CD14-positive monocyte (primary cell): ENCODE data around the gene ADCY7. TPM values are rescaled to one million over a fixed set of nuclear protein-coding genes. Genes with fewer than 3 reads are reported as not detected.

Experiments used
- DNase-seq, 3 donors: peaks; one replicate each; pipeline ENCODE4 v3.0.0-alpha.2; 2011 to 2022
- H2AFZ ChIP-seq: 2 replicates; pipeline ENCODE4 v1.6.0; 2012; ENCODE audit warnings: mild to moderate bottlenecking, low read depth, low read length, inconsistent platforms; ENCODE audit not compliant: insufficient read depth, poor library complexity, severe bottlenecking
- H3K27ac ChIP-seq, 2 donors: 1 replicate in 1 of 2; 2 replicates in 1 of 2; pipeline ENCODE4 v1.5.1; 2012 to 2013; ENCODE audit warnings: low read length in 2 of 2, control low read depth in 1 of 2, inconsistent platforms in 1 of 2, low read depth in 1 of 2, mild to moderate bottlenecking in 1 of 2
- H3K27me3 ChIP-seq, 2 donors: one replicate each; pipeline versions ENCODE4 v1.6.0 to v1.6.1; 2011 to 2013; ENCODE audit warnings: low read length in 2 of 2; ENCODE audit not compliant: control insufficient read depth in 2 of 2, insufficient read depth in 2 of 2
- H3K36me3 ChIP-seq, 2 donors: replicated peaks in 1 of 2; 1 replicate in 1 of 2; 2 replicates in 1 of 2; pipeline versions ENCODE4 v1.5.1 to v1.6.1; 2012 to 2013; ENCODE audit warnings: low read length in 2 of 2, control low read depth in 1 of 2, inconsistent platforms in 1 of 2, mild to moderate bottlenecking in 1 of 2; ENCODE audit not compliant: insufficient read depth in 2 of 2, control insufficient read depth in 1 of 2
- H3K4me1 ChIP-seq, 2 donors: 1 replicate in 1 of 2; 2 replicates in 1 of 2; pipeline versions ENCODE4 v1.5.1 to v1.6.1; 2012 to 2013; ENCODE audit warnings: low read length in 2 of 2, control low read depth in 1 of 2, inconsistent platforms in 1 of 2, mild to moderate bottlenecking in 1 of 2, moderate library complexity in 1 of 2; ENCODE audit not compliant: insufficient read depth in 2 of 2, control insufficient read depth in 1 of 2
- H3K4me2 ChIP-seq: replicated peaks from 2 replicates; pipeline ENCODE3; 2012; ENCODE audit warnings: low read length, moderate library complexity, mild to moderate bottlenecking; ENCODE audit not compliant: poor library complexity, severe bottlenecking; ENCODE audit errors: extremely low read depth
- H3K4me3 ChIP-seq, 3 experiments: fragments of 200-600 bp in 1 of 3; sonication (generic) in 1 of 3; replicated peaks in 1 of 3; 1 replicate in 2 of 3; 2 replicates in 1 of 3; pipeline ENCODE4 v1.5.1; 2011 to 2013; ENCODE audit warnings: low read length in 3 of 3, mild to moderate bottlenecking in 3 of 3, control low read depth in 2 of 3, low read depth in 2 of 3, inconsistent platforms in 1 of 3, moderate library complexity in 1 of 3
- H3K79me2 ChIP-seq: 2 replicates; pipeline ENCODE4 v1.6.0; 2012; ENCODE audit warnings: mild to moderate bottlenecking, control low read depth, inconsistent platforms, low read length, moderate library complexity; ENCODE audit not compliant: insufficient read depth
- H3K9ac ChIP-seq: 2 replicates; pipeline ENCODE4 v1.6.0; 2017; ENCODE audit warnings: low read length, mild to moderate bottlenecking; ENCODE audit not compliant: insufficient read depth, poor library complexity, severe bottlenecking
- H3K9me3 ChIP-seq, 2 donors: replicated peaks in 1 of 2; 1 replicate in 1 of 2; 2 replicates in 1 of 2; pipeline versions ENCODE4 v1.5.1 to v1.6.1; 2012 to 2013; ENCODE audit warnings: low read length in 2 of 2, control low read depth in 1 of 2; ENCODE audit not compliant: control insufficient read depth in 1 of 2, insufficient read depth in 1 of 2
- H4K20me1 ChIP-seq: 2 replicates; pipeline ENCODE4 v1.6.0; 2012; ENCODE audit warnings: mild to moderate bottlenecking, low read length, control low read depth, moderate library complexity; ENCODE audit not compliant: insufficient read depth
- H3K27ac Mint-ChIP-seq, 7 donors: one replicate each; pipeline ENCODE4 v1.8.0; 2020; ENCODE audit warnings: mild to moderate bottlenecking in 7 of 7, mixed read lengths in 7 of 7, moderate library complexity in 6 of 7, inconsistent platforms in 2 of 7
- H3K27me3 Mint-ChIP-seq, 3 donors: one replicate each; pipeline ENCODE4 v1.8.0; 2021 to 2022; ENCODE audit warnings: low read depth in 3 of 3, mild to moderate bottlenecking in 3 of 3, mixed read lengths in 3 of 3, moderate library complexity in 3 of 3, inconsistent platforms in 1 of 3
- H3K36me3 Mint-ChIP-seq, 2 donors: one replicate each; pipeline ENCODE4 v1.8.0; 2020; ENCODE audit warnings: mixed read lengths in 2 of 2, inconsistent platforms in 1 of 2, mild to moderate bottlenecking in 1 of 2
- H3K4me1 Mint-ChIP-seq: one replicate; pipeline ENCODE4 v1.8.0; 2020; ENCODE audit warnings: mild to moderate bottlenecking, mixed read lengths
- H3K4me3 Mint-ChIP-seq, 2 donors: one replicate each; pipeline ENCODE4 v1.8.0; 2020; ENCODE audit warnings: mild to moderate bottlenecking in 2 of 2, mixed read lengths in 2 of 2, moderate library complexity in 1 of 2
- H3K9me3 Mint-ChIP-seq, 7 donors: one replicate each; pipeline ENCODE4 v1.8.0; 2020 to 2022; ENCODE audit warnings: mixed read lengths in 7 of 7, mild to moderate bottlenecking in 6 of 7, moderate library complexity in 6 of 7, inconsistent platforms in 2 of 7
- WGBS: methylation state at CpG from one replicate; pipeline ENCODE4 v1.1.5; 2013; ENCODE audit warnings: missing lambda C conversion rate; ENCODE audit not compliant: insufficient coverage; 5-methylcytosine and 5-hydroxymethylcytosine counted together
- intact Hi-C, 2 donors: fragments of 100-400 bp; cut with micrococcal nuclease; formaldehyde crosslinking; loops; one replicate each; pipeline versions ENCODE4 v1.15.0 to v1.15.1; 2023
- polyA plus RNA-seq, 3 donors: library from polyadenylated mRNA; depleted of rRNA in 1 of 3; unstranded in 2 of 3; stranded (reverse) in 1 of 3; fragments of 300-500 nt in 2 of 3; fragments of >200 nt in 1 of 3; fragmentation: Illumina TruSeq in 2 of 3; gene quantifications; 1 replicate in 2 of 3; 2 replicates in 1 of 3; pipeline ENCODE4 v1.2.3, GENCODE V29; 2012 to 2021
- TF ChIP-seq, protein P1 (sequence below): fragments of 200-600 bp; IDR thresholded peaks from one replicate; pipeline ENCODE4 v1.8.0; 2022; ENCODE audit warnings: antibody characterized with exemption, mild to moderate bottlenecking

ADCY7 gene
- polyA plus RNA-seq, 3 donors = 53.1 to 230 (median 91.5) TPM

DNA sequence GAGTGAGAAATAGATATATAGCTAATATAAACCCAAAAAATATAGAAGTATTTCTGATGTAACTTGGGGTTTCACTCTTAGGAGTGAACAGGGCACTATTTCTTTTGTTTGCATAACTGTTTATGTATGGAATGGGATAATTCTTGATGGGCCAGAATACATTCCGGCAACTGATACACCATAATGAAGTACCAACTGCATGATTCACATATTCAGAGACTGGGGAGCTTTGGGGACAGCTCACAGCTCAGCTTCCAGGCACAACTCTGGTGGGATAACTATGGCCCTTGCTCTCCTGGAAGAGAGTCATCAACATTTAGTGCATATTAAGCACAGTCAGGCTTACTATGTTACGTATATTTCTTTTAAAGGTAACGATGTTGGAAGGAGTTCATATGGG lies 42.1 kb upstream of the ADCY7 start:
- Histone ChIP-seq H4K20me1 (no peaks in the 10 kb centered on the region), H3K9me3 (no peaks in the 10 kb centered on the region), H2AFZ (no peak overlapping the region), H3K27ac (no peak overlapping the region), H3K79me2 (no peaks in the 10 kb centered on the region), H3K4me3 (no peak overlapping the region), H3K4me1 (no peaks in the 10 kb centered on the region), H3K36me3 (peaks cover 79 to 96% of the 10 kb centered on the region in 2 donors), H3K4me2 (no peak overlapping the region), H3K27me3 (no peaks in the 10 kb centered on the region), H3K9ac (no peak overlapping the region)
- Mint-ChIP-seq H3K4me1 (no peaks in the 10 kb centered on the region), H3K4me3 (no peak overlapping the region), H3K27me3 (no peaks in the 10 kb centered on the region), H3K27ac (no peak overlapping the region), H3K9me3 (no peaks in the 10 kb centered on the region), H3K36me3 (peaks cover 78 to 92% of the 10 kb centered on the region in 2 donors)
- intact Hi-C loops = no loop called here
- 100% methylated on average over 1 of the region's 3 CpGs for WGBS
- TF ChIP-seq, protein P1, sequence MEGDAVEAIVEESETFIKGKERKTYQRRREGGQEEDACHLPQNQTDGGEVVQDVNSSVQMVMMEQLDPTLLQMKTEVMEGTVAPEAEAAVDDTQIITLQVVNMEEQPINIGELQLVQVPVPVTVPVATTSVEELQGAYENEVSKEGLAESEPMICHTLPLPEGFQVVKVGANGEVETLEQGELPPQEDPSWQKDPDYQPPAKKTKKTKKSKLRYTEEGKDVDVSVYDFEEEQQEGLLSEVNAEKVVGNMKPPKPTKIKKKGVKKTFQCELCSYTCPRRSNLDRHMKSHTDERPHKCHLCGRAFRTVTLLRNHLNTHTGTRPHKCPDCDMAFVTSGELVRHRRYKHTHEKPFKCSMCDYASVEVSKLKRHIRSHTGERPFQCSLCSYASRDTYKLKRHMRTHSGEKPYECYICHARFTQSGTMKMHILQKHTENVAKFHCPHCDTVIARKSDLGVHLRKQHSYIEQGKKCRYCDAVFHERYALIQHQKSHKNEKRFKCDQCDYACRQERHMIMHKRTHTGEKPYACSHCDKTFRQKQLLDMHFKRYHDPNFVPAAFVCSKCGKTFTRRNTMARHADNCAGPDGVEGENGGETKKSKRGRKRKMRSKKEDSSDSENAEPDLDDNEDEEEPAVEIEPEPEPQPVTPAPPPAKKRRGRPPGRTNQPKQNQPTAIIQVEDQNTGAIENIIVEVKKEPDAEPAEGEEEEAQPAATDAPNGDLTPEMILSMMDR = no peak
- DNase-seq = no peak

DNA sequence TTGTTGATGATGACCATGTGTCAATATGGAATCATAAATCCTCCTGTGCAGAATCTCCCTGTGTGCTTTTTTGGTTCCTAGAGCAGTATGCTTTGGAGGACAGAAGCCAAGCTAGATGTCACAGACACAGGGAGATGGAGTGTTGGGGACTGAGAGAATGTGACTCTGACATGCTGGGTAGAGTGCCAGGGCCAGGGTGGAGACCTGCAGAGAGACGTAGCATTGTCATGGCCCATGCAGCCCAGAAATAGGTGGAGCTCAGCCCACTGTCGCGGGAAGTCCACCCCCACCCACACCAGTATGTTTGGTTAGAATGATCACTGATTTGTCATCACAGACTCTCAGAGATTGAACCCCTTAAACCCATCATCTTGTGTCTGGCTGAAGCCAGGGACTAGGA lies 39.2 kb upstream of the ADCY7 start:
- Mint-ChIP-seq H3K27me3 (no peaks in the 10 kb centered on the region), H3K36me3 (peaks cover 82 to 86% of the 10 kb centered on the region in 2 donors), H3K9me3 (no peaks in the 10 kb centered on the region), H3K4me3 (no peak overlapping the region), H3K27ac (peak overlapping the region in 1 of 7 donors; percentile 28), H3K4me1 (no peaks in the 10 kb centered on the region)
- H4K20me1 ChIP-seq = no peaks in the 10 kb centered on the region
- H3K36me3 ChIP-seq = peaks cover 75 to 96% of the 10 kb centered on the region in 2 donors
- no peaks in the 10 kb centered on the region for H3K4me1 ChIP-seq
- H3K9ac ChIP-seq = no peak overlapping the region
- no CpG with 5 or more reads among the region's 3 CpGs for WGBS
- no peaks in the 10 kb centered on the region for H3K9me3 ChIP-seq
- peak overlapping the region in 1 of 2 donors; percentile 5 for H3K27ac ChIP-seq
- no peaks in the 10 kb centered on the region for H3K79me2 ChIP-seq
- H2AFZ ChIP-seq = no peak overlapping the region
- no peak overlapping the region for H3K4me3 ChIP-seq
- H3K4me2 ChIP-seq = no peak overlapping the region
- DNase-seq = no peak
- no peaks in the 10 kb centered on the region for H3K27me3 ChIP-seq
- intact Hi-C loops = no loop called here
- TF ChIP-seq, protein P1 = no peak
